K562 (cell line): ENCODE measurements around the gene KLHL6. TPM values are rescaled to one million over a fixed set of nuclear protein-coding genes. Genes with fewer than 3 reads are reported as not detected.

Experiments
- ATAC-seq: fragments of 200-7000 bp; cut with Tn5 transposase; 3 replicates; pipeline ENCODE4 v1.9.1; 2020; ENCODE audit warnings: moderate library complexity
- BruUV-seq: library from RNA; stranded (reverse); fragments of 400-500 nt; replicated peaks from 2 replicates; lab custom pipeline; 2021; lab: Mats Ljungman, UMichigan
- CTCF ChIA-PET: fragments of 300-600 bp; formaldehyde crosslinking; extraction: SDS; loops from one replicate; lab custom pipeline; 2021; ENCODE audit warnings: low intra/inter-chr PET ratio; lab: Yijun Ruan, JAX
- POLR2A ChIA-PET: fragments of 300-600, 350-650 bp; sonication (Branson Sonifier 250); formaldehyde crosslinking; extraction: SDS; loops from one replicate; lab custom pipeline; 2021; ENCODE audit warnings: antibody characterized with exemption, inconsistent platforms; lab: Yijun Ruan, JAX
- DNase-seq, 4 experiments: peaks; one replicate each; pipeline versions ENCODE4 v3.0.0 to v3.0.0-alpha.2; 2011 to 2018; ENCODE audit warnings: low spot score in 3 of 4, mixed read lengths in 3 of 4; ENCODE audit errors: extremely low read depth in 1 of 4
- FAIRE-seq: peaks from 2 replicates; lab custom pipeline; 2011; peaks lifted over from hg19 to GRCh38; lab: Jason Lieb, UNC
- H2AFZ ChIP-seq: 2 replicates; pipeline ENCODE4 v1.6.0; 2011; ENCODE audit warnings: low read depth, low read length, control low read depth, inconsistent platforms
- H3K27ac ChIP-seq: fragments of 200-600 bp; 3 replicates; pipeline ENCODE4 v1.8.0; 2011; ENCODE audit warnings: low read depth, mild to moderate bottlenecking, control low read depth, inconsistent platforms, low read length, moderate library complexity, mixed read lengths; ENCODE audit errors: extremely low read depth
- H3K27me3 ChIP-seq, 2 experiments: fragments of 300-600 bp in 1 of 2; 2 replicates in 1 of 2; 3 replicates in 1 of 2; pipeline versions ENCODE4 v1.6.0 to v1.8.0; 2011; ENCODE audit warnings: inconsistent platforms in 2 of 2, low read length in 2 of 2, mild to moderate bottlenecking in 1 of 2, mixed read lengths in 1 of 2, moderate library complexity in 1 of 2; ENCODE audit not compliant: control insufficient read depth in 2 of 2, insufficient read depth in 2 of 2
- H3K36me3 ChIP-seq: fragments of 300-600 bp; 3 replicates; pipeline ENCODE4 v1.8.0; 2011; ENCODE audit warnings: mild to moderate bottlenecking, low read length, inconsistent platforms; ENCODE audit not compliant: control insufficient read depth, insufficient read depth
- H3K4me1 ChIP-seq, 2 experiments: fragments of 200-600 bp in 1 of 2; replicated peaks in 1 of 2; 2 replicates in 1 of 2; 3 replicates in 1 of 2; pipeline versions ENCODE4 v1.5.1 to v1.8.0; 2011; ENCODE audit warnings: inconsistent platforms in 2 of 2, low read length in 2 of 2, mild to moderate bottlenecking in 1 of 2, mixed read lengths in 1 of 2, moderate library complexity in 1 of 2; ENCODE audit not compliant: control insufficient read depth in 2 of 2, insufficient read depth in 2 of 2
- H3K4me2 ChIP-seq: 2 replicates; pipeline ENCODE4 v1.6.1; 2011; ENCODE audit warnings: low read length, control low read depth, inconsistent platforms, mixed read lengths; ENCODE audit not compliant: insufficient read depth
- H3K4me3 ChIP-seq: fragments of 200-600 bp; sonication (generic), shearing (Covaris generic); 2 replicates; pipeline ENCODE4 v1.5.1; 2016; ENCODE audit warnings: control low read depth, inconsistent platforms
- H3K79me2 ChIP-seq: fragments of 200-600 bp; 3 replicates; pipeline ENCODE4 v1.8.0; 2011; ENCODE audit warnings: low read length, inconsistent platforms; ENCODE audit not compliant: control insufficient read depth, insufficient read depth
- H3K9ac ChIP-seq, 2 experiments: 2 replicates each; pipeline versions ENCODE4 v1.6.0 to v1.6.1; 2011; ENCODE audit warnings: low read depth in 2 of 2, low read length in 2 of 2, control low read depth in 1 of 2, inconsistent platforms in 1 of 2, mild to moderate bottlenecking in 1 of 2, mixed read lengths in 1 of 2; ENCODE audit not compliant: insufficient read depth in 1 of 2
- H3K9me1 ChIP-seq: one replicate; pipeline ENCODE4 v1.6.0; 2011; ENCODE audit warnings: inconsistent platforms, mild to moderate bottlenecking, low read length, moderate library complexity; ENCODE audit not compliant: control insufficient read depth, insufficient read depth
- H3K9me3 ChIP-seq: replicated peaks from 2 replicates; pipeline ENCODE4 v1.5.1; 2011; ENCODE audit warnings: low read depth, low read length, inconsistent platforms; ENCODE audit not compliant: control insufficient read depth, insufficient read depth
- H4K20me1 ChIP-seq: replicated peaks from 2 replicates; pipeline ENCODE4 v1.6.1; 2011; ENCODE audit warnings: low read length, inconsistent platforms, mixed read lengths; ENCODE audit not compliant: control insufficient read depth, insufficient read depth
- CCAR2 ChIP-seq: fragments of 200-400 bp; formaldehyde crosslinking; IDR thresholded peaks from 2 replicates; pipeline ENCODE4 v1.6.1; 2017; ENCODE audit warnings: mild to moderate bottlenecking, low read depth, low read length
- ILF3 ChIP-seq: fragments of 450-650 bp; IDR thresholded peaks from 2 replicates; pipeline ENCODE4 v1.6.1; 2018; ENCODE audit warnings: antibody characterized with exemption, mild to moderate bottlenecking, moderate library complexity, borderline replicate concordance
- MLX ChIP-seq, 2 experiments: fragments of 450-650 bp in 1 of 2; sonication (generic) in 1 of 2; formaldehyde crosslinking; conservative IDR thresholded peaks; 2 replicates each; pipeline versions ENCODE4 v1.4.0 to v1.8.1; 2020 to 2022; ENCODE audit warnings: mild to moderate bottlenecking in 1 of 2, missing genetic modification reagents in 1 of 2
- MYBL2 ChIP-seq, 2 experiments: fragments of 450-650 bp in 1 of 2; sonication (generic) in 1 of 2; formaldehyde crosslinking in 1 of 2; IDR thresholded peaks; 2 replicates each; pipeline versions ENCODE4 v1.6.1 to v1.8.1; 2017 to 2022; ENCODE audit warnings: borderline replicate concordance in 1 of 2, inconsistent platforms in 1 of 2, low read depth in 1 of 2, mild to moderate bottlenecking in 1 of 2, missing genetic modification reagents in 1 of 2, moderate library complexity in 1 of 2
- NCOA2 ChIP-seq, 2 experiments: fragments of 450-650 bp; IDR thresholded peaks; 2 replicates each; pipeline ENCODE4 v1.6.1; 2018; ENCODE audit warnings: mild to moderate bottlenecking in 2 of 2, moderate library complexity in 1 of 2; ENCODE audit not compliant: partially characterized antibody in 2 of 2
- NFRKB ChIP-seq: fragments of 450-650 bp; IDR thresholded peaks from 2 replicates; pipeline ENCODE4 v1.6.1; 2016; ENCODE audit warnings: low read depth
- PCBP2 ChIP-seq: fragments of 200-400 bp; formaldehyde crosslinking; IDR thresholded peaks from 2 replicates; pipeline ENCODE4 v1.6.1; 2018; ENCODE audit warnings: low read length, low read depth, mild to moderate bottlenecking, moderate library complexity; ENCODE audit not compliant: poor library complexity, severe bottlenecking
- PURB ChIP-seq: sonication (generic); formaldehyde crosslinking; IDR thresholded peaks from 2 replicates; pipeline ENCODE4 v1.9.0; 2021; ENCODE audit warnings: low read depth, mild to moderate bottlenecking, missing genetic modification reagents
- TRIM24 ChIP-seq, 2 experiments: fragments of 450-650 bp; IDR thresholded peaks; 2 replicates each; pipeline ENCODE4 v1.6.1; 2016
- ZBTB5 ChIP-seq: fragments of 450-650 bp; IDR thresholded peaks from 2 replicates; pipeline ENCODE4 v1.6.1; 2017; ENCODE audit warnings: antibody characterized with exemption
- ZFP30 ChIP-seq: fragments of 250-450 bp; sonication (Bioruptor Pico); IDR thresholded peaks from 2 replicates; pipeline ENCODE4 v1.8.0; 2022; ENCODE audit warnings: moderate library complexity, mild to moderate bottlenecking, inconsistent platforms, borderline replicate concordance
- ZNF239 ChIP-seq: fragments of 250-450 bp; sonication (Bioruptor Pico); IDR thresholded peaks from 2 replicates; pipeline ENCODE4 v1.4.0; 2020; ENCODE audit warnings: mild to moderate bottlenecking
- ZNF41 ChIP-seq: fragments of 250-450 bp; sonication (Bioruptor Pico); conservative IDR thresholded peaks from 2 replicates; pipeline ENCODE4 v1.4.0; 2020; ENCODE audit warnings: mild to moderate bottlenecking
- ZNF696 ChIP-seq: fragments of 250-450 bp; sonication (Bioruptor Pico); conservative IDR thresholded peaks from 2 replicates; pipeline ENCODE4 v1.4.0; 2020; ENCODE audit warnings: mild to moderate bottlenecking, moderate library complexity
- ZNF780A ChIP-seq: fragments of 250-450 bp; sonication (Bioruptor Pico); IDR thresholded peaks from 2 replicates; pipeline ENCODE4 v1.5.0; 2021; ENCODE audit warnings: mild to moderate bottlenecking
- WGBS: fragments of 100-300 bp; shearing (Covaris generic); methylation state at CpG from one replicate; pipeline ENCODE4 v1.1.6; 2016; ENCODE audit warnings: low coverage, mixed read lengths; ENCODE audit not compliant: insufficient coverage; ENCODE audit errors: missing lambda C conversion rate; 5-methylcytosine and 5-hydroxymethylcytosine counted together
- in situ Hi-C: fragments of 300-500 bp; cut with MboI; formaldehyde crosslinking; loops from 4 replicates; pipeline ENCODE4 v1.15.0; 2018; ENCODE audit warnings: inconsistent platforms, mixed read lengths
- intact Hi-C: fragments of 100-400 bp; cut with micrococcal nuclease; formaldehyde crosslinking; loops from 2 replicates; pipeline ENCODE4 v1.14.2; 2022
- polyA plus RNA-seq, 8 experiments: library from polyadenylated mRNA; depleted of rRNA in 4 of 8; stranded (reverse) in 5 of 8; unstranded in 3 of 8; fragments of >200 nt; fragmentation: Nextera tagmentation in 2 of 8; fragmentation: Illumina TruSeq in 1 of 8; extraction: Ambion mirVana in 2 of 8; extraction: Trizol in 1 of 8; gene quantifications; 2 replicates each; pipeline versions ENCODE4 v1.2.1 to v1.2.3, GENCODE V29; 2011 to 2014; ENCODE audit warnings: inconsistent platforms in 1 of 8, missing spikeins in 1 of 8
- total RNA-seq, 7 experiments: library from RNA; depleted of rRNA in 6 of 7; stranded (reverse); fragments of >200 nt in 6 of 7; fragmentation: Illumina TruSeq in 2 of 7; extraction: Trizol in 2 of 7; gene quantifications; 2 replicates each; pipeline versions ENCODE4 v1.2.1 to v1.2.3, GENCODE V29; 2011 to 2021; ENCODE audit warnings: low replicate concordance in 1 of 7

KLHL6 gene
- total and polyA plus RNA-seq, 9 of the 15 experiments (the other 6 are each of a cell fraction or from before 2014, with no cell fraction given): 0.18 to 2.1 (median 1.4) TPM

GRCh38 chr3:183540501-183541234 is 14.8 kb downstream of the KLHL6 start:
- Histone ChIP-seq H3K4me1 (peaks cover 8 to 33% of the 10 kb centered on the region in 2 experiments; a peak in 4 of 5 replicates), H2AFZ (no peak overlapping the region), H3K27me3 (no peaks in the 10 kb centered on the region), H3K79me2 (no peaks in the 10 kb centered on the region), H3K36me3 (no peaks in the 10 kb centered on the region), H3K4me2 (no peak overlapping the region)
- intact Hi-C loops: no loop called here
- CTCF ChIA-PET: no interaction called here
- TF ChIP-seq MLX (CRISPR knock-in tag; conservative IDR thresholded peaks at IDR 0.05) (no peak), PURB (no peak), ZNF239 (CRISPR knock-in tag) (no peak), ZNF780A (no peak), ZFP30 (CRISPR knock-in tag) (no peak), ZNF41 (CRISPR knock-in tag) (no peak), TRIM24 (IDR thresholded peaks at IDR 0.05) (no peak), ZNF696 (CRISPR knock-in tag) (no peak), NCOA2 (IDR thresholded peaks at IDR 0.05; ENCODE audit: partially characterized antibody in 2 of 2) (no peak), PCBP2 (no peak), MYBL2 (IDR thresholded peaks at IDR 0.05; ENCODE audit: low read depth) (no peak), MYBL2 (CRISPR knock-in tag; IDR thresholded peaks at IDR 0.05; ENCODE audit: borderline replicate concordance) (no peak), CCAR2 (no peak), NFRKB (no peak), ILF3 (no peak), ZBTB5 (no peak)
- TF ChIP-seq, all 486 proteins: peak for 0
- POLR2A ChIA-PET: interaction anchor here (0.6 to 2.2 kb wide), 3 partner anchors 8 to 96 kb away, joined by 3 to 4 read pairs (median 3); no protein-coding TSS in a partner anchor
- H4K20me1 ChIP-seq: no peaks in the 10 kb centered on the region
- no TSS peak for BruUV-seq
- no peak overlapping the region for H3K27ac ChIP-seq
- WGBS: 59% methylated on average over 13 of the region's 14 CpGs
- DNase-seq (no peak), FAIRE-seq (no peak), ATAC-seq (no peak)
- no peak overlapping the region for H3K9ac ChIP-seq
- in situ Hi-C loops: no loop called here
- H3K9me1 ChIP-seq: no peaks in the 10 kb centered on the region
- H3K9me3 ChIP-seq: no peaks in the 10 kb centered on the region
- H3K4me3 ChIP-seq: no peak overlapping the region
